SK-MEL-5 (cell line): ENCODE results near the gene SLC23A2. TPM values are rescaled to one million over a fixed set of nuclear protein-coding genes. Genes with fewer than 3 reads are reported as not detected.

Experiments used
- DNase-seq: peaks from one replicate; pipeline ENCODE4 v3.0.0-alpha.2; 2016; ENCODE audit warnings: low read depth, low spot score
- in situ Hi-C: cut with HindIII; loops from 2 replicates; pipeline ENCODE4 v1.10.0; 2016; ENCODE audit warnings: low sequenced_read_pairs, high pct_unique_total_duplicates, low pct_unique_long_range_greater_than_20kb
- total RNA-seq: library from RNA; depleted of rRNA; stranded (reverse); fragments of >200 nt; shearing (Covaris generic); gene quantifications from 2 replicates; pipeline ENCODE4 v1.2.3, GENCODE V29; 2014

The SLC23A2 gene
- total RNA-seq, 1 experiment from 2014 or later = 117 TPM

DNA sequence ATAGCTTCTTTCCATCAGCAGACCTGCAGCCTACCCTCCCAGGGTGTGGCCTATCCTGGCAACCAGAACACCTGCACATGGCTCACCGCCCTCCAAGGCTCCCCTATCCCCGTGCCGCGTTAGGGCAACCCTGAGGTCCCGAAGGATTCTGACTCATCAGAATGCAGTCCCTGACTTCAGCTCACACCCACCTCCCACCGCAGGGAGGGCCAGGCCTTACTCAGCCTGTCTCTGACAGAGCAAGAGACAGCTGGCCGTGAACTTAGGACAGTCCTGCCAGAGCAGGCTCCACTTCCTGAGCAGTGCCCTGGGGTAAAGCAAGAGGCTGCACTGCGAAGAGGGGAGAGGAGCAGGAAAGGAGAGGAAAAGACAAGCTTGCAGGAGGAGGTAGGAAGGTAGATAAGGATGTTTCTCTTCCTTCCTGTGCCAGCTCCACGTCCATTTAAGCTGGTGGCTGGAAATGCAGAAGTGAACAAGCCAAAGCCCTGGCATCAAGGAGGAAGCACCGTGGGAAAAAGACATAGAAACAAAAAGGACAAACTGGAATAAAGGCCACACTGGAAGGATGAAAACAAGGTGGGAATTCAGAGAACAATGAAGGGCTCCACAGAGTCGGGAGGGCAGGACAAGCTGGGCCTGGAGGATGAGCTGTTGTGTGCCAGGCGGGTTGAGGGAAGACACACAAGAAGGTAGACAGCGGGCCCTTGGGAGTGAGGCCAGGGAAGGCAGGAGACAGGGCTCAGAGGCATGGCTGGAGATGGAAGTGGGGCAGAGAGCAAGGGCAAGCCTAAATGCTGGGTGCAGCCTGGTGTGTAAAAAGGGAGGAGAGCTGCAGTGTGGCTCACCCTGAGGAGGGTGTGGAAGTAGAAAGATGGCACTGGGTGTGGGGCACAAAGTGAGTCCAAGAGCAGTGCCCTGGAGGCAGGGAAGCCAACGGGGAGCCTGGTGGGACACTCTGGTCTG is 102.7 kb downstream of the SLC23A2 start:
- DNase-seq = no peak
- in situ Hi-C loops = no loop called here

DNA sequence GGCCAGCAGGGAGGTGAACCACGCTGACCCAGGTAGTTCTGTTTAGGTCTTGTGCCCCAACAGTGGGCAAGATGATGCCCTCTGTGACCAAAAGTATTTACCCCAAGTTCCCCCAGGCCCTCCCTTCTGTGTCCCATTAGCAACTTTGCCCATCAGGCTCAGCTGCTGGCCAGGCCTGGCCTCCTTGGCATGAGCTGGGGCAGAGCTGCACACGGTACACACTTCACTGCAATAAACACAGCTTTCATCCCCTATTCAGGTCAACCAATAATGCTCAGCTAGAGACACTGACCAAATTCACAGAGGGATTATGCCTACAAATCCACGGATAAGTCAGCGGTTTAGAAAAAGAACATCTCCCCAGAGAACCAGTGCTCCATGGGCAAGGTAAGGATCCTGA is 103.7 kb downstream of the SLC23A2 start:
- no peak for DNase-seq
- in situ Hi-C loops = no loop called here

DNA sequence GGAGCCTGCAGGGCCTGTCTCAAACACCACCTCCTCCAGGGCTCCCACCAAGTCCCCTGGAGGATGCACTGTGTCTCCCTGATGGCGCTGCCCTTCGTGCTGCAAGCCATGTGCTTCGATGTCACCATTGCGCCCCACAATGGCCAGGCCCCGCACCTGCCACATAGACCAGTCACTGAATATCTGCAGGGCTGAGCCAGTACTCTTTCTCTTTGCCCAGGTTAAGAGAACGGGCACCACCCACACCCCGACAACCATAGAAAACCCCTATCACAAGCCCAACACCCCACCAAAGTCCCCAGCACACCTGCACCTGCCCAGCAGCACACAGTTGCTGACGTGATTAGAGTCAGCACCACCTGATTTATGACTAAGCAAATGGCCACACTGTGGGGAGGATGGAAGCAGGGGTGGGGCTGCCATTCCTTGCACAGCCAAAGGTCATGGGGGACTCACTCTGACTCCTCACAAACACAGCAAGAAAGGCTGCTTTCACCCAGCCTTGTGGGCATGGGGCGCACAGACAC is 104.3 kb downstream of the SLC23A2 start:
- peak; percentile 33 for DNase-seq
- in situ Hi-C loops = no loop called here

DNA sequence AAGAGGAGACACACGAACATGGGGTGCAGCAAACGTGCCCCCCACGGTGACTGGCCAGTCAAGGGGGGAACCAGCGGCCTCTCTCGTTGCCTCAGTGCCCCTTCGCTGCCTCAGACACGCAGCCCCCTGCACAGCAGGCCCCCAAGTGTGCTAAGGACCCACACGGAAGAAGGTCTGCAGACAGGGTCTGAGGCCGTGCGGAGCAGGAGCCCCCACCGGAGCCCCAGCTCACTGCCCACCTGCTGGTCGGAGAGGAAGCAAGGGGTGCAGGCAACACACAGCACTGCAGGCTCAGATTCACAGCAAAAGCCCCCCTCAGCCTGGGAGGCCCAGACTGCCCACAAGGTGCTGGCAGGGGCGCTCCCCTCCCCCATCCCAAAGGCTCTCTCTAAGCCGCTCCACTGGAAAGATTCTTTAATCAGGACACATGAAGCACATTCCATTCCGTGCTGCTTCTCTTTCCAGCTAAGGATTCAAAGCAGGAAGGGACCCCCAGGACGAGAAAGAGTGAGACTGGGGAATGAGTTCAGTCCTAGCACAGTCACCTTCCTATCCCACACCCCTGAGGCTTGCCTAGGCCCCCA is 105.1 kb downstream of the SLC23A2 start:
- in situ Hi-C loops = no loop called here
- no peak for DNase-seq

DNA sequence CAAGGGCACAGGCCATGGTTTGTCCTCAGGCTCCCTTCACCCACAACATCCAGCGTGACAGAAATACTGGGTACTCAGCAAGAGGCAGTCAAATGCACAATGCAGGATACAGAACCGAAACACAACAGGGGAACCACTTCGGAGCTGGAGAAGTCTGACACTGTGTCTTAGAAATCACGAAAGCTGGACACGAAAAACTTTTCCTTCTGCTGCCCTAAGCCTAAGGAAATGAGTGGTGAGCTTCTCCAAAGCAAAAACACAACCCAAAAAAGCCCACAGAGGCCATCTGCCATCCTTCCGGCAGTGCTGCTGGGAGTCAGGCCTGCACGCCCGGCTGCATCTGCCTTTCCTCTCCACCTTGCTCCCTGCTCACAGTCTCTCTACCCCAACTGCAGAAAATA is 106.3 kb downstream of the SLC23A2 start:
- in situ Hi-C loops = no loop called here

DNA sequence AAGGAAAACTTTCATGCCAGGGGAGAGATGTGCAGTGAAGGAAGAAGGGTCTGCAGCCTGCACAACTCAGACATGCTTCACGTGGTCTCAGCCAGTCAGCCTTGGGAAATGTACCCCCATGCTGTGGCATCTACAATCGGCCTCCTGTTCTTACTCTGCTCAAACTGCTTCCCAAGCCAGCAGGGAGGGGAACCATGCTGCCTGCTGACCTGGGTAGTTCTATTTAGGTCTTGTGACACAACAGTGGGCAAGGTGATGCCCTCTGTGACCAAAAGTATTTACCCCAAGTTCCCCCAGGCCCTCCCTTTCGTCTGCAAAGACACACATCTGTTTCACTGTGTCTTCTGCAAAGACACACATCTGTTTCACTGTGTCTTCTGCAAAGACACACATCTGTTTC is 106.9 kb downstream of the SLC23A2 start:
- in situ Hi-C loops = no loop called here

More for the DNA sequence above, 106.3 kb downstream of the SLC23A2 start:
- DNase-seq = no peak

DNA sequence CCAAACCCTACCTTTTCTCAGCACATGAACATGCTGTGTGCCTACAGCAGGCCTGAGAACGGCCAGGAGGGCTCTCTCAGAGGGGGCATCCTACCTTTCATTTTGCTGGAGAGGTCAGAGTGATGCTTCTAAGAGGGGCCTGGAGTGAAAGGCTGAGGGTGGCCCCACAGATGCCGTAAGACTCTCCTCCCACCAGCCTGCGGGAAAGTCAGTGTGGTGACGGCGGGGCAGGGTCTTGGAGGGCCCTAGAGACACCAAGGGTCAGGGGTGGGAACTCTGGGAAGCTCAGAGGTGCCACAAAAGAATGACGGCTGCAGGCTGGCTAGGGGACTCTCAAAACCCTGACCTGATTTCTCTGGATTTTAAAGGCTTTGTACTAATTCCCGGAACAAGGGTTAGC is 107.6 kb downstream of the SLC23A2 start:
- DNase-seq = no peak
- in situ Hi-C loops = no loop called here

More for the DNA sequence above, 106.9 kb downstream of the SLC23A2 start:
- peak; percentile 31 for DNase-seq

DNA sequence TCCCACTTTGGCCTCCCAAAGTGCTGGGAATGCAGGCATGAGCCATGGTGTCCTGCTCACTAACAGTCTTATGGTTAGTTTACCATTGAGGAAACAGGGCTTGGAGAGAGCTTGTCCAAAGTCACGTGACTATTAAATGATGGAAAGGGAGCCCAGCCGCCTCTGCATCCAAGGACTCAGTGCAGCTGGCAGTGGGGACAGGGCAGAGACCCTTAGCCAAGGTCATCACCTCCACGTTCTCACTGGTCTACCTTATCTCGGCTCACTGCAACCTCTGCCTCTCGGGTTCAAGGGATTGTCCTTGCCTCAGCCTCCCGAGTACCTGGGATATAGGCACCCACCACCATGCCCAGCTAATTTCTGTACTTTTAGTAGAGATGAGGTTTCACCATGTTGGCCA is 109.3 kb downstream of the SLC23A2 start:
- no peak for DNase-seq
- in situ Hi-C loops = no loop called here

GRCh38 chr20:4891190-4891763 is 110.0 kb downstream of the SLC23A2 start:
- DNase-seq = no peak
- in situ Hi-C loops = no loop called here

DNA sequence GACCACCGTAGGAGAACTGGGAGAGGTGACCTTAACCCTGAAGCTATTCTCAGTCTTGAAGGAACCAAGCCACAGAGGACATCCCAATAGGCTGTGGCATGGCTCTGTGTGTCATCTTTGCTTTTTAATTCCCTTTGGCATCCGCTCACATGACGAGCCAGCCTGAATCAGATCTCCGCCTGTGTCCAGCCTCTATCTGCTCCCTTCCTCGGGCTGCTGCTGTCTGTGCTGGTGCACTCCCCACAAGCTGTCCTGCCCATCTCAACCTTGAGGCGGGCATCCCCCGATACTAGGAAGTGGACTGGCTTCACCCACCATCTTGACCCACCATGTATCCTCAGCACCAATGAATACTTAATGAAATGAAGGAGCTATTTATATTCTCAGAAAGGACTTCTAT is 111.9 kb downstream of the SLC23A2 start:
- no peak for DNase-seq
- in situ Hi-C loops = no loop called here

GRCh38 chr20:4887586-4887985 is 113.7 kb downstream of the SLC23A2 start:
- in situ Hi-C loops = no loop called here
- DNase-seq = no peak

- in situ Hi-C loops = no loop called here
- DNase-seq = no peak
These were observed 114.4 kb downstream of the SLC23A2 start for GRCh38 chr20:4886771-4887527.

GRCh38 chr20:4885877-4886276 is 115.4 kb downstream of the SLC23A2 start:
- in situ Hi-C loops = no loop called here

DNA sequence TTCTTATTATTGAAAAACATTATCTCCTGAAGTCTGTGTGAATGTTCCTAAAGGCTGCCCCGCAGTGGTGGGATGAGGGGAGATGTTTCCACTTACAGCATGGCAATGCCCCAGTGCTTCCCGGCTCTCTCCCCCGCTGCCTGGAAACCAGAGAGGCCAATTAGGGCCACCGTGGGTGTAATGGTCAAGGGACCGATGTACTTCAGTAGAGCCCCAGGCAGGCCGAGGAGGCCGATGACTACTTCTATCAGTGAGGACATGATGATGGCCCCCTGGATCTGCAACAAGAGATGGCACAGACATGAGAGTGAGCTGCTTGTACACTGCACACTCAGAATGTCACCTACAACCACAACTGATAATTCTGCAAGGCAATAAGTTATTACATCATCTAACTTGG is 117.8 kb downstream of the SLC23A2 start:
- peak; percentile 46 for DNase-seq
- in situ Hi-C loops = no loop called here

More at GRCh38 chr20:4885877-4886276, 115.4 kb downstream of the SLC23A2 start:
- DNase-seq = no peak

DNA sequence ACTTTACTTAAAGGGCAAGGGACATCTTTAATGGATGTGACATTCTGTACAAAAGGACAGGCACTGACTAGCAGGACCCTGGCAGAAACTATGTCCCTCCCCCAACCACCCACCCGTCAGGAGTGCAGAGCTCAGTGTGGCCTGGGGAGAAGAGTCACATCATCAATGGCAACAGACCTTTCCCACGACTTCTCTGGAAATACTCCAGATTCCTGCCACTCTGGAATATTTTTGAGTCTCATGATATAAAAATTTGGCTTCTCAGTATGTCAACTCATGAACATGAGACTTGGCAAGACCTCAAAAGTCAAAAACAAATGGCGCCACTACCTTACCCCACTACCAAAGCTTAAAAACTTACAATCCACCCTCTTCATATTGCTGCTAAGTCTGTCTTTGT is 118.3 kb downstream of the SLC23A2 start:
- DNase-seq = peak; percentile 60
- in situ Hi-C loops = no loop called here

GRCh38 chr20:4881006-4881730 is 120.1 kb downstream of the SLC23A2 start:
- in situ Hi-C loops = no loop called here
- DNase-seq = no peak

DNA sequence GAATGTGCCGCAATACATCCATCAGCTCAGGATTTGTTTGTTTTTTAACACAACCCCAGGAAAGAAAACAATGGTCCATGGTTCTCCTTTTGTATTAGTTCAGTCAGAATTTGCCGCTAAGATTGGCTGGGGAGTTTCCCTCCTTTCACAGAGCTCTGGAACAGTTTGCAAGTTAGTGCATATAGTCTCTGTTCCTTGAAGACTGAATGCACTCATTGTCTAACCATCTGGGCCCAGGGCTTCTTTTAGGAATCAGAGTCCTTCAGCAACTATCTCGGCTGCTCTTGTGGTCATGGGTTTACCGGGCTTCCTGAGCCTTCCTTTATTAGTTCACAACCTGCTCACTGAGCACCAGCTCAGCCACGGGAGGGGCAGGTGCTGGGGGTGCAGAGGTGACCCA is 121.3 kb downstream of the SLC23A2 start:
- DNase-seq = peak; percentile 92

More for the DNA sequence above, 121.3 kb downstream of the SLC23A2 start:
- in situ Hi-C loops = no loop called here
